BJ (cell line): ENCODE results near the gene FAM9C. TPM values are rescaled to one million over a fixed set of nuclear protein-coding genes. Genes with fewer than 3 reads are reported as not detected.

Experiments
- CTCF ChIA-PET: fragments of 350-600 bp; formaldehyde crosslinking; extraction: SDS; loops from one replicate; lab custom pipeline; 2021; ENCODE audit warnings: antibody characterized with exemption, inconsistent platforms; lab: Yijun Ruan, JAX
- POLR2A ChIA-PET: fragments of 300-600 bp; sonication (Branson Sonifier 250); formaldehyde crosslinking; extraction: SDS; loops from one replicate; lab custom pipeline; 2021; ENCODE audit warnings: antibody characterized with exemption; lab: Charles Lee
- DNase-seq: peaks from one replicate; pipeline ENCODE4 v3.0.0-alpha.2; 2011; ENCODE audit warnings: low read depth
- H3K27me3 ChIP-seq: 2 replicates; pipeline ENCODE4 v1.6.0; 2011; ENCODE audit warnings: low read length; ENCODE audit not compliant: control insufficient read depth, insufficient read depth
- H3K36me3 ChIP-seq: 2 replicates; pipeline ENCODE4 v1.5.1; 2011; ENCODE audit warnings: low read length; ENCODE audit not compliant: control insufficient read depth, insufficient read depth
- H3K4me3 ChIP-seq: 2 replicates; pipeline ENCODE4 v1.5.1; 2011; ENCODE audit warnings: low read depth, mild to moderate bottlenecking, control low read depth, low read length
- CTCF ChIP-seq: IDR thresholded peaks from 2 replicates; pipeline ENCODE4 v1.5.1; 2011; ENCODE audit warnings: low read depth, mild to moderate bottlenecking, control low read depth, inconsistent platforms, low read length, moderate library complexity; ENCODE audit not compliant: insufficient read depth
- polyA plus RNA-seq: library from polyadenylated mRNA; depleted of rRNA; stranded (reverse); fragments of >200 nt; gene quantifications from 2 replicates; pipeline ENCODE4 v1.2.3, GENCODE V29; 2011

FAM9C gene
- polyA plus RNA-seq, 1 experiment = not detected

DNA sequence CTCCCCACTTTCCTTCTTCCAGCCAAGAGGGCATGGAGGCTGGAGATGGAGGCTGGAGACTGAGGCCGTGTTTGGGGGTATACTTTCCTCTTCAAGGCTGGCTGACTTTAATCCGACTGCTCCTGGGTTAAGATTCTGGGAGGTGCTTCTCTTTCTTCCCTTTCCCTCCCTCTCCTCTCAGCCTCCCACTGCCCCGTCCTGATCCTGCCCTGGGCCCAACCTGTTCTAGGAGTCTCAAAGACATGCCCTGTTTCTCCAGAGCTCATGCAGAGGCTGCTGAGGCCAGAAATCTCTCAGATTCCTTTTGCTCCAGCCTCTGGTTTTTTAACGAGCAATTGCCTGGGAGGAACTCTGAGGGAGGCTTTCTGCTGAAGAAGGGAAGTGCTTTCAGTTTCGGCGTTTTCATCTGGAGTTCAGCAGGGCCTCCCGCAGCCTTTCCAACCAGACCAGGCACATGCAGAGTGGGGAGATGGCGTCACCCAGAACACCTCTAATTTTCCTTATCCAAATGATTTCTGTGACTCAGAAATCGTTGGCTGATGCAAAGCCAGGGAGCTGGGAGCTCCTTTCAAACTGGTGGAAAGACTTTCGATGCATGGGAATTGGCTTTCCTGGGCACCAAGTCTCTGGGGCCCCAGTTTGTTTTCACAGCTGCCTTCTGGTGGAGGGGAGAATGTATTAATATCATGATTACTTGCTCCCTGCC lies 34.5 kb upstream of the FAM9C start:
- ChIA-PET CTCF (no interaction called here), POLR2A (no interaction called here)
- H3K36me3 ChIP-seq = no peaks in the 10 kb centered on the region
- TF ChIP-seq CTCF = no peak
- DNase-seq = peak; percentile 50
- no peaks in the 10 kb centered on the region for H3K27me3 ChIP-seq
- no peak overlapping the region for H3K4me3 ChIP-seq

- ChIA-PET POLR2A (no interaction called here), CTCF (no interaction called here)
- Histone ChIP-seq H3K27me3 (no peaks in the 10 kb centered on the region), H3K36me3 (no peaks in the 10 kb centered on the region), H3K4me3 (no peak overlapping the region)
- no peak for DNase-seq
- TF ChIP-seq CTCF = no peak
Measured at GRCh38 chrX:13077168-13077567, 32.7 kb upstream of the FAM9C start.

DNA sequence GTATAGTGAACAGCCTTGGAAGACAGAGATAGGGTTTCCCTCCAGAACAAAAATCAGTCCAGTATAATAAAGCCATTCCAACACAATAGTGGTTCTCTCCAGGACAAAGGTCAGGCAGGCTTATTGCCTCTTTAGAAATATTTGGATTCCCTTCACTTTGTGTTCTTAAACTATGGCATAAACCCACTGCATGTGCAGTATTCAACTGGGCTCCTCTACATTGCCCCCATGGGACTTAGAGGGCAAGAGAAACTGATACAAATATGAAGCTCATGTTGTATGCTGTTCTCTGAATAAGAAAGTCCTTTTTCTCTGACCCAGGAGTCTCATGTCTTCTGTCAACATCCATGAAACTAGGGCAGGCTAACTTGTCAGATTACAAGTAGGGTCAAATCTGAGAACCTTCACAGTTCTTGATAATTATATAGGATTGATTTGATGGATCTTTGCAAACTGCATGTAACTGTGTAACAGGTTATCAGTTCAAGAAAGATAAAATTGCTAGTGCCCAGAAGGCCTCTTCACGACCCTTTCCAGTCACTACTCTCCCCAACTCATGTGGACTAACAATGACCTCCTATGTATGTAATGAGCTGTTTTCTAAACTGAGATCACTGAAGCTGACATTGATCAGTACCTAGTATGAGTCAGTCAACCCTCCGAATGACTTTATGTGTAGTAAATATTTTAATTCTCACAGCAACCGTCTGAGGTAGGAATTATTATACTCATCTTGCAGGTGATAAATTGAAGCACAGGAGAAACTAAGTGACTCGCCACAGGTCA lies 31.9 kb upstream of the FAM9C start:
- ChIA-PET POLR2A (interaction anchor here (0.7 kb wide), 1 partner anchor 33 kb away, joined by 4 read pairs; no protein-coding TSS in a partner anchor), CTCF (interaction anchor here (1.0 kb wide), 1 partner anchor 99 kb away, joined by 3 read pairs; no protein-coding TSS in a partner anchor)
- Histone ChIP-seq H3K27me3 (no peaks in the 10 kb centered on the region), H3K36me3 (no peaks in the 10 kb centered on the region), H3K4me3 (no peak overlapping the region)
- DNase-seq = no peak
- no peak for TF ChIP-seq CTCF

- no peak for DNase-seq
- ChIA-PET CTCF (interaction anchor here (1.0 kb wide), 1 partner anchor 97 kb away, joined by 3 read pairs; no protein-coding TSS in a partner anchor), POLR2A (no interaction called here)
- H3K36me3 ChIP-seq = no peaks in the 10 kb centered on the region
- no peak for TF ChIP-seq CTCF
- no peak overlapping the region for H3K4me3 ChIP-seq
- no peaks in the 10 kb centered on the region for H3K27me3 ChIP-seq
Measured at GRCh38 chrX:13074297-13075262, 30.2 kb upstream of the FAM9C start.
